Measurements from ENCODE around the gene NAT10.

The NAT10 gene

GRCh38 chr11:34148504-34149165 is 43.2 kb downstream of the NAT10 start:
- Mint-ChIP-seq H3K9me3 (no peaks in the 10 kb centered on the region), H3K4me1 (ENCODE audit: low read depth) (peaks cover 24% of the 10 kb centered on the region), H3K27me3 (no peaks in the 10 kb centered on the region), H3K4me3 (no peak overlapping the region), H3K27ac (no peak overlapping the region), H3K36me3 (ENCODE audit: low read depth) (peaks cover 85% of the 10 kb centered on the region)
- intact Hi-C loops (cut with micrococcal nuclease): no loop called here

- intact Hi-C loops (cut with micrococcal nuclease): no loop called here
- Mint-ChIP-seq H3K27me3 (no peaks in the 10 kb centered on the region), H3K36me3 (ENCODE audit: low read depth) (peaks cover 83% of the 10 kb centered on the region), H3K4me1 (ENCODE audit: low read depth) (peaks cover 30% of the 10 kb centered on the region), H3K9me3 (no peaks in the 10 kb centered on the region), H3K4me3 (no peak overlapping the region), H3K27ac (no peak overlapping the region)
Measured at GRCh38 chr11:34149274-34149673, 43.8 kb downstream of the NAT10 start.

DNA sequence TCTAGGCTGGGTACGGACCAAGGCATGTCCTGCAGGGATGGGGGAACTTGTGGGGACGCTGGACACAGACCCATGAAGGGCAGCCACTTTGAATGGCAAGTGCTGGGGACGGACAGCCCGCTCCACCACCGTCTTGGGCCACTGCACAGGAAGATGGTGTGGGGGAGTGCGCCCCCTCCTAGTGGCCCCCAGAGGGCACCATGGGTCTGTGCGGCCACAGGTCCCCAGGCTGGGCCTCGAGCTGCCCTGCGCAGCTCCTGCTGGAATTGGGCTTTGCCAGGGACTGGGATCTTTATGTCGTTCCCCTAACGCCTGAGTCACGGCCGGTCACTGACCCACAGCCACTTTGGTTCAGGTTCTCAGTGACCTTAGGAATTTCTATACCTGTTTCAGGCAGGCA is 44.4 kb downstream of the NAT10 start:
- peaks cover 79% of the 10 kb centered on the region for H3K36me3 Mint-ChIP-seq (ENCODE audit: low read depth)
- intact Hi-C loops (cut with micrococcal nuclease): no loop called here

DNA sequence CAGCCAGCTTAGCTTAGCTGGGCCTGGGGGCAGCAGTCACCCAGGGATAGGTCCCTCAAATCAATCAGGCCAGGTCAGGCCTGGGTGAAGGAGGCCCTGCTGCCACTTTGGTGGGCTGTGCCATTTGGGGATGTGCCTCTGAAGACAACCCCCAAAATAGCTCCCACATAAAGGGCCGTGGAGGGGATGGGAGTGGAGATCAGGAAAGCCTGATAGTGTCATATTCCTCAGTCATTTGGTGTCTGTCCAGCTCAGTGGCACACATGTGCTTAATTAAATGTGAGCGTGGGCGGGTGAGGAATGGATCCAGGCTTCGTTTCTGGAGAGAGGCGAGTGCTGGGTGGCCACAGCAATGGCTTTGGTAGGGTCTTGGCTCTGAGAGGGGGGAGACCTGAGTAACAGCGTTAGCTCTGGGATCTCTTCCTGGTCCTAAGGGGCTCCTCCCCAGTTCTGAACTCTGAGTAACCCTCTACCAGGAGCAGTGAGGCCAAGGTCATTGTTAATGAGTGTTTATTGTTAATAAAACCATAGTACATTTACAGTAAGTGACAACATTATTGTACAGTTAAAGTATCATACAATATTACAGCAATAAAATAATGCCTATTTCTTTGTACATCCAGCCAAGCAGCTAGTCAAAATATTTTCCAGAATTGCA is 45.2 kb downstream of the NAT10 start:
- intact Hi-C loops (cut with micrococcal nuclease): no loop called here
- peaks cover 71% of the 10 kb centered on the region for H3K36me3 Mint-ChIP-seq (ENCODE audit: low read depth)

More for the DNA sequence above, 44.4 kb downstream of the NAT10 start:
- Mint-ChIP-seq H3K9me3 (no peaks in the 10 kb centered on the region), H3K4me1 (ENCODE audit: low read depth) (peaks cover 36% of the 10 kb centered on the region), H3K27ac (no peak overlapping the region), H3K27me3 (no peaks in the 10 kb centered on the region), H3K4me3 (no peak overlapping the region)

GRCh38 chr11:34151166-34151565 is 45.7 kb downstream of the NAT10 start:
- Mint-ChIP-seq H3K36me3 (ENCODE audit: low read depth) (peaks cover 65% of the 10 kb centered on the region), H3K27ac (no peak overlapping the region), H3K4me3 (no peak overlapping the region), H3K4me1 (ENCODE audit: low read depth) (peaks cover 39% of the 10 kb centered on the region), H3K27me3 (no peaks in the 10 kb centered on the region), H3K9me3 (no peaks in the 10 kb centered on the region)
- intact Hi-C loops (cut with micrococcal nuclease): no loop called here

More for the DNA sequence above, 45.2 kb downstream of the NAT10 start:
- Mint-ChIP-seq H3K27me3 (no peaks in the 10 kb centered on the region), H3K4me1 (ENCODE audit: low read depth) (peaks cover 39% of the 10 kb centered on the region), H3K4me3 (no peak overlapping the region), H3K9me3 (no peaks in the 10 kb centered on the region), H3K27ac (no peak overlapping the region)

- H3K4me1 Mint-ChIP-seq (ENCODE audit: low read depth): peaks cover 39% of the 10 kb centered on the region
- intact Hi-C loops (cut with micrococcal nuclease): no loop called here
- H3K27ac Mint-ChIP-seq: no peak overlapping the region
- no peaks in the 10 kb centered on the region for H3K27me3 Mint-ChIP-seq
- no peaks in the 10 kb centered on the region for H3K9me3 Mint-ChIP-seq
- H3K4me3 Mint-ChIP-seq: no peak overlapping the region
- peaks cover 57% of the 10 kb centered on the region for H3K36me3 Mint-ChIP-seq (ENCODE audit: low read depth)
Measured at GRCh38 chr11:34151916-34152845, 46.8 kb downstream of the NAT10 start.

- Mint-ChIP-seq H3K27ac (peak overlapping the region; percentile 23), H3K27me3 (no peaks in the 10 kb centered on the region), H3K4me1 (ENCODE audit: low read depth) (peaks cover 31% of the 10 kb centered on the region), H3K9me3 (no peaks in the 10 kb centered on the region), H3K4me3 (peak overlapping the region; percentile 22), H3K36me3 (ENCODE audit: low read depth) (peaks cover 44% of the 10 kb centered on the region)
- intact Hi-C loops (cut with micrococcal nuclease): no loop called here
Measured at GRCh38 chr11:34154059-34154875, 48.8 kb downstream of the NAT10 start.

DNA sequence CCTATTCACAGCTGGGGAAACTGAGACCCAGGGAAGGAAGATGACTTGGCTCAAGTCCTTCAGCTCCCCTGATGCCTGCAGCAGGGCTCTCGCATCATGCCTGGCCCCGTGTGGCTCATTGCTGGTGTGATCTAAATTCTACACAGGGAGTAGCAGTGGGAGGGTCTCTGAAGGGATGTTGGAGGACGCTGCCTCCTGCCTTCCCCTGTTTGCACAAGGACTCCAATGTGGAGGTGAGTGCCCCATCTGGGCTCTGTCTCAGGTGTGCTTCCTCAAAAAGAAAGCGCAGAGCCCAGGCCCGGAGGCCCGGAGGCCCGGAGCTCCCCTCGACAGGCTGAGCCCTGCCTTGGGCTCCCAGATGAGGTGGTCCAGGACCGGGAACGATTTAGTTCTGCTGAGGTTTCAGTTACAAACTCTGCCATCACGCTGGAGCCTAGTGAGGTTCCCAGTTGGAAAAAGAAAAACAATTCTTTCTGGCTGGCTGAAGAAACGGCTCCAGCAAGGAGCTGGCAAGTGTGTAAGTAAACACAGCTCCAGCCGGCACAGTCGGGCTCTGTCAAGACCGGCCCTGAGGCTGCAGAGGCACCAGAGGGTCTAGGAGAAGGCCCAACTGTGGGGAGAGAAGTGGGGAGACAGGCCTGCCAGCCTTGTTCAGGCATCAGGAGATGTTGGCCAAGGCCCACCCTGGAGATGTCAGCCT is 49.8 kb downstream of the NAT10 start:
- Mint-ChIP-seq H3K9me3 (no peaks in the 10 kb centered on the region), H3K27ac (no peak overlapping the region), H3K4me3 (no peak overlapping the region), H3K36me3 (ENCODE audit: low read depth) (peaks cover 41% of the 10 kb centered on the region), H3K27me3 (no peaks in the 10 kb centered on the region), H3K4me1 (ENCODE audit: low read depth) (peaks cover 31% of the 10 kb centered on the region)
- intact Hi-C loops (cut with micrococcal nuclease): no loop called here

DNA sequence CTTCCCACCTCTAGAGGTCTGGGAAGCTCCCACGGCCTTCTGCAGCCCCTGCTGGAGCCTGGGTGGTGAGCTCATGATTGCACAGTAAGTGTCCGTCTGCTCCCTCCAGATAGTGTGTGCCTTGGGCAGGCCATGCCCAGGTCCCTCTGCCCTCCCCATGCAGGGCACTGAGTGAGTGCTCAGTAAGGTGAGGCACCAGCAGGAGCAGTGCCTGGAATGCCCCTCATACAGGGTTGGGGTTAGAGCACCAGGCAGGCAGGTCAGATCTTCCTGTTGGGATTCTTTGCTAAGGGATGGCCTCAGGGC is 50.3 kb downstream of the NAT10 start:
- Mint-ChIP-seq H3K4me1 (ENCODE audit: low read depth) (peaks cover 31% of the 10 kb centered on the region), H3K36me3 (ENCODE audit: low read depth) (peaks cover 36% of the 10 kb centered on the region), H3K9me3 (no peaks in the 10 kb centered on the region), H3K4me3 (no peak overlapping the region), H3K27me3 (no peaks in the 10 kb centered on the region), H3K27ac (no peak overlapping the region)
- intact Hi-C loops (cut with micrococcal nuclease): no loop called here

DNA sequence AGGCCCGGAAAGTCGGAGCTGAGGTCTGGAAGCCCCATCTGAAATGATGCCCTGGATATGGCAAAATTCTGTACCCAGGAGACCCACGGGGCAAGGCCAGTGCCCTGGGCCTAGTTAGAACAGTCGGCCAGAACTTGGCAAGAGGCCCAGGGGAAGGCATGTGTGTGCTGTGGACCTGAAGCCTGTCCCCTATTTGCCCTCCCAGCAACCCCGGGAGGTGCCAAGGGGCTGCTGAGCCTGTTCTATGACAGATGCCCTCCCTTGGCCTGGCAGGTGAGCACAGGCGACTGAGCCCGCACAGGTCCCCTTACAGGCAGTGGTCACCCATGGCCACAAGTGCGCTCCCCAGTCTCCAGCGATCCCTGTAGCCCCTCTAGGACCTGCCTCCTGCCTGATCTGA is 51.7 kb downstream of the NAT10 start:
- intact Hi-C loops (cut with micrococcal nuclease): no loop called here
- Mint-ChIP-seq H3K27ac (no peak overlapping the region), H3K4me1 (ENCODE audit: low read depth) (peaks cover 30% of the 10 kb centered on the region)

GRCh38 chr11:34158661-34159060 is 53.2 kb downstream of the NAT10 start:
- Mint-ChIP-seq H3K4me3 (no peak overlapping the region), H3K36me3 (ENCODE audit: low read depth) (peaks cover 16% of the 10 kb centered on the region), H3K9me3 (no peaks in the 10 kb centered on the region), H3K27me3 (no peaks in the 10 kb centered on the region), H3K27ac (no peak overlapping the region), H3K4me1 (ENCODE audit: low read depth) (peaks cover 15% of the 10 kb centered on the region)
- intact Hi-C loops (cut with micrococcal nuclease): no loop called here

More for the DNA sequence above, 51.7 kb downstream of the NAT10 start:
- H3K9me3 Mint-ChIP-seq: no peaks in the 10 kb centered on the region
- peaks cover 26% of the 10 kb centered on the region for H3K36me3 Mint-ChIP-seq (ENCODE audit: low read depth)
- H3K27me3 Mint-ChIP-seq: no peaks in the 10 kb centered on the region
- no peak overlapping the region for H3K4me3 Mint-ChIP-seq

- Mint-ChIP-seq H3K4me1 (ENCODE audit: low read depth) (no peaks in the 10 kb centered on the region), H3K4me3 (no peak overlapping the region), H3K27ac (no peak overlapping the region), H3K36me3 (ENCODE audit: low read depth) (peaks cover 16% of the 10 kb centered on the region), H3K27me3 (no peaks in the 10 kb centered on the region), H3K9me3 (no peaks in the 10 kb centered on the region)
- intact Hi-C loops (cut with micrococcal nuclease): no loop called here
Measured at GRCh38 chr11:34160049-34160721, 54.8 kb downstream of the NAT10 start.

GRCh38 chr11:34160791-34161190 is 55.4 kb downstream of the NAT10 start:
- peaks cover 16% of the 10 kb centered on the region for H3K36me3 Mint-ChIP-seq (ENCODE audit: low read depth)
- no peaks in the 10 kb centered on the region for H3K9me3 Mint-ChIP-seq
- no peak overlapping the region for H3K27ac Mint-ChIP-seq
- no peak overlapping the region for H3K4me3 Mint-ChIP-seq
- H3K4me1 Mint-ChIP-seq (ENCODE audit: low read depth): no peaks in the 10 kb centered on the region
- intact Hi-C loops (cut with micrococcal nuclease): no loop called here
- no peaks in the 10 kb centered on the region for H3K27me3 Mint-ChIP-seq
